Bronchial epithelial cell (primary cell): ENCODE measurements around the gene MDM2. TPM values are rescaled to one million over a fixed set of nuclear protein-coding genes. Genes with fewer than 3 reads are reported as not detected.
"Not testable (repeated sequence)": the region's sequence is repeated elsewhere in the genome, so short reads cannot be mapped to it uniquely, and the experiment has no call there.

Experiments
- DNase-seq: peaks from one replicate; pipeline ENCODE4 v3.0.0-alpha.2; 2010; ENCODE audit warnings: low read depth
- FAIRE-seq: peaks from 2 replicates; lab custom pipeline; 2011; peaks lifted over from hg19 to GRCh38; lab: Jason Lieb, UNC
- H3K27me3 ChIP-seq: 2 replicates; pipeline ENCODE4 v1.5.1; 2011; ENCODE audit warnings: low read length; ENCODE audit not compliant: control insufficient read depth, insufficient read depth
- H3K36me3 ChIP-seq: 2 replicates; pipeline ENCODE4 v1.5.1; 2011; ENCODE audit warnings: low read length; ENCODE audit not compliant: control insufficient read depth, insufficient read depth
- H3K4me3 ChIP-seq: 2 replicates; pipeline ENCODE4 v1.5.1; 2011; ENCODE audit warnings: mild to moderate bottlenecking, low read depth, low read length, control low read depth
- total RNA-seq: library from RNA; depleted of rRNA; stranded (reverse); fragments of >200 nt; gene quantifications from 2 replicates; pipeline ENCODE4 v1.2.1, GENCODE V29; 2014
- TF ChIP-seq, protein P1 (sequence below): IDR thresholded peaks from 2 replicates; pipeline ENCODE4 v1.5.1; 2011; ENCODE audit warnings: mild to moderate bottlenecking, moderate library complexity, low read length, control low read depth, inconsistent platforms; ENCODE audit not compliant: insufficient read depth, severe bottlenecking

Gene MDM2
- total RNA-seq, 1 donor from 2014 or later, result 116 TPM

DNA sequence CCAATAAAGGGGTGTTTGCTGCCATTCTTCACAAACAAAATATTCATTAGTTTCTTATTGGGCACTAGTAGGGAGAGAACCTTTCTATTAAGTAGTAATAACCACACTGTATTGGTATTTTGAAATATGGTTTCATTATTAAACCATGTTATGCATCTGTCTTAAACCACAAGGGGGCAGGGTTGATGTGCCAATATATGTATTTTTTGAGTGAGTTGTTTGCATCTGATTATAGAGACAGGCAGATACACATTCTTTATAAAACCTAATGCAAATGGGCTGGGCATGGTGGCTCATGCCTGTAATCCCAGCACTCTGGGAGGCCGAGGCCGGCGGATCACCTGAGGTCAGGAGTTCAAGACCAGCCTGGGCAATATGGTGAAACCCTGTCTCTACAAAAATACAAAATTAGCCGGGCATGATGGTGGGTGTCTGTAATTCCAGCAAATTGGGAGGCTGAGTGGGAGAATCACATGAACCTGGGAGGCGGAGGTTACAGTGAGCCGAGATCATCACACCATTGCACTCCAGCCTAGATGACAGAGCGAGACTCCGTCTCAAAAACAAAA lies 56.0 kb downstream of the MDM2 start:
- peak; percentile 69 for DNase-seq
- FAIRE-seq, result not testable (repeated sequence)
- TF ChIP-seq, protein P1, sequence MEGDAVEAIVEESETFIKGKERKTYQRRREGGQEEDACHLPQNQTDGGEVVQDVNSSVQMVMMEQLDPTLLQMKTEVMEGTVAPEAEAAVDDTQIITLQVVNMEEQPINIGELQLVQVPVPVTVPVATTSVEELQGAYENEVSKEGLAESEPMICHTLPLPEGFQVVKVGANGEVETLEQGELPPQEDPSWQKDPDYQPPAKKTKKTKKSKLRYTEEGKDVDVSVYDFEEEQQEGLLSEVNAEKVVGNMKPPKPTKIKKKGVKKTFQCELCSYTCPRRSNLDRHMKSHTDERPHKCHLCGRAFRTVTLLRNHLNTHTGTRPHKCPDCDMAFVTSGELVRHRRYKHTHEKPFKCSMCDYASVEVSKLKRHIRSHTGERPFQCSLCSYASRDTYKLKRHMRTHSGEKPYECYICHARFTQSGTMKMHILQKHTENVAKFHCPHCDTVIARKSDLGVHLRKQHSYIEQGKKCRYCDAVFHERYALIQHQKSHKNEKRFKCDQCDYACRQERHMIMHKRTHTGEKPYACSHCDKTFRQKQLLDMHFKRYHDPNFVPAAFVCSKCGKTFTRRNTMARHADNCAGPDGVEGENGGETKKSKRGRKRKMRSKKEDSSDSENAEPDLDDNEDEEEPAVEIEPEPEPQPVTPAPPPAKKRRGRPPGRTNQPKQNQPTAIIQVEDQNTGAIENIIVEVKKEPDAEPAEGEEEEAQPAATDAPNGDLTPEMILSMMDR, result peak; percentile 29

DNA sequence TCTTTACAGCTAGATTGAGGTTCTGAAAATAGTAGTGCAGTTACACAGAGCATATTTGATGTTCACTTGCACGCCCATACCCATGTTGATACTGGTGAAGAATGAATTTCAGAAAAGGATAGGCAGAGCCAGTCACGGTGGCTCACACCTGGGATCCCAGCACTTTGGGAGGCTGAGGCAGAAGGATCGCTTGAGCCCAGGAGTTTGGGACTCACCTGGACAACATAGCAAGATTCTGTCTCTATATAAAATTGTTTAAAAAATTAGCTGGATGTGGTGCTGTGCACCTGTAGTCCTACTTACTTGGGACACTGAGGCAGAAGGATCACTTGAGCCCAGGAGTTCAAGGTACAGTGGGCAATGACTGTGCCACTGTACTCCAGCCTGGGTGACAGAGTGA lies 56.6 kb downstream of the MDM2 start:
- no peaks in the 10 kb centered on the region for H3K36me3 ChIP-seq
- FAIRE-seq, result no peak
- TF ChIP-seq, protein P1, result no peak
- H3K27me3 ChIP-seq, result no peaks in the 10 kb centered on the region
- no peak for DNase-seq
- H3K4me3 ChIP-seq, result no peak overlapping the region

More for the DNA sequence above, 56.0 kb downstream of the MDM2 start:
- H3K36me3 ChIP-seq, H3K4me3 ChIP-seq, H3K27me3 ChIP-seq: not testable (repeated sequence)

DNA sequence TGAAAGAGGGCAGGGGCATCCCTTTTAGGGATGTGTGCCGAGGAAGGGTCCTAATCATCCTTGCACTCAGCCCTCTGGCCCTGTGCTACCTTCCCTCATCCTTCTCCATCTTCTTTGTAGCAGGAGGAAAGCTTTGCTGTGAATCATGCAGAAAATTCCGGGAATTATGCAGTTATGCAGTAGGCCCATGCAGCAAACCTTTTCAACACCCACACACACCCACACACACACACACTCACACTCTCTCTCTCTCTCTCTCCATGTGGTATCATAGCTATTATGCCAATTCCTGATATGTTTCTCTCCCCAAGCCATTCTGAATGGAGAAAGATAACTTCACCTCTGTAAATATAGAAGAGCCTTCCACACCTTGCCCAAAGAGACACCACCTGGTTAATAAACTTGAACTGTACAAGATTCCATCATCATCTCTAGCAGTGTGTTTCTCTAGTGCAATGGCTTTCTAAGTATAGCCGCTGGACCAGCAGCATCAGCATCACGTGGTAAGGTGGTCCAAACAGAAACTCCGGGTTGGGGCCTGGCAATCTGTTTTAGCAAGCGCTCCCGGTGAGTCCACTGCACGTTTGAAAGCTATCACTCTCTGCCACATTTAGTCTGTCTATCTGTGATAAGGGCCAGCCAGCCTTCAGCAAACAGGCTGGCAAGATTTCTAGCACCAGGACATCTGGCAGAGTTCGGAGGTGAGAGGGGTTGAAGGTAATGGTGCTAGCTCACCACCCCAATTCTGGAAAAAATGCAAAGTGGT lies 57.6 kb downstream of the MDM2 start:
- H3K36me3 ChIP-seq, result peaks cover 2% of the 10 kb centered on the region
- FAIRE-seq, result no peak
- H3K4me3 ChIP-seq, result no peak overlapping the region
- DNase-seq, result no peak
- no peaks in the 10 kb centered on the region for H3K27me3 ChIP-seq
- TF ChIP-seq, protein P1, result no peak

DNA sequence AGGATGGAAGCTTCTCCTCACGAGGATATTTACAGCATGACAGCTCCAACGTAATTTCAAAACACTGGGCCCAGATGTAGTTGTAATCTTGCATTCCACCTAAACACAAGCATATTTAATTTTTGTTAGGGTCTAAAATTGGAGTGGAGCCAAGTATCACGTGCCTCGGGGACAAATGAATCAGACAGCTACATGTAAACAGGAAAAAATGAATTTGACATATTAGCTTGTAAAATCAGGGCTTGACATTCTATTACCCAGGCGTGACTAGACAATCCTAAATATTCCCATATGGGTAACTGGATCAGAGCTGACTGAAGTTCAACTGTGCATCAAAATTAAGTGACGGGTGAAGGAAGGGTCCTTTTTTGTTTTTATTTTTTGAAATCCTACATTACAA lies 59.0 kb downstream of the MDM2 start:
- H3K4me3 ChIP-seq, result no peak overlapping the region
- no peak for FAIRE-seq

DNA sequence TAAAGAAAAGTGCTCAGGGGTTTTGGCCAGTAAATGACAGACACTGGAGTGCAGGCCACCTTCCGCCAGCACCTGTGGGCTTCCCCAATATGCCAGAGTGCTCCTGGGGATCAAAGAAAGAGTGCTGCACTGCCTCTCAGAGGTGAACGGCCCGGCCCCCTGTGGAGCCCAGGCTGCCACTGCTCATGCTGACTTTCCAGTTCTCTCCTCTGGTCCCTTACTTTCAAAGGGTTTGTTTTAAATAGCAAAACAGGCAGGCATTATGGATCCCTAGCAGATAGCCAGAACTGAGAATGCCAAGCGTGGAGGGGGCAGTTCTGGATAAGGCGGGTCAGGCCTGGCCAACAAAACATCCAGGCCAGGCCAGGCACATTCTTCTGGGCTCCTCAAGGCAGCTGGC lies 59.6 kb downstream of the MDM2 start:
- DNase-seq (no peak), FAIRE-seq (no peak)
- Histone ChIP-seq H3K4me3 (no peak overlapping the region), H3K27me3 (no peaks in the 10 kb centered on the region), H3K36me3 (peaks cover 2% of the 10 kb centered on the region)
- TF ChIP-seq, protein P1, result no peak

More for the DNA sequence above, 59.0 kb downstream of the MDM2 start:
- peaks cover 2% of the 10 kb centered on the region for H3K36me3 ChIP-seq
- TF ChIP-seq, protein P1, result no peak
- DNase-seq, result no peak
- no peaks in the 10 kb centered on the region for H3K27me3 ChIP-seq
